Kidney epithelial cell (primary cell): Measurements from ENCODE around the gene SHQ1. TPM values are rescaled to one million over a fixed set of nuclear protein-coding genes. Genes with fewer than 3 reads are reported as not detected.

Source experiments
- DNase-seq: peaks from one replicate; pipeline ENCODE4 v3.0.0-alpha.2; 2010; ENCODE audit warnings: low read depth
- H3K27me3 ChIP-seq: 2 replicates; pipeline ENCODE4 v1.6.0; 2011; ENCODE audit warnings: low read length; ENCODE audit not compliant: control insufficient read depth, insufficient read depth
- H3K36me3 ChIP-seq: 2 replicates; pipeline ENCODE4 v1.5.1; 2011; ENCODE audit warnings: low read length; ENCODE audit not compliant: control insufficient read depth, insufficient read depth
- H3K4me3 ChIP-seq: 2 replicates; pipeline ENCODE4 v1.5.1; 2011; ENCODE audit warnings: low read depth, mild to moderate bottlenecking, control low read depth, low read length
- CTCF ChIP-seq: IDR thresholded peaks from 2 replicates; pipeline ENCODE4 v1.5.1; 2011; ENCODE audit warnings: mild to moderate bottlenecking, moderate library complexity, low read length, control low read depth, inconsistent platforms; ENCODE audit not compliant: insufficient read depth, poor library complexity, severe bottlenecking
- total RNA-seq: library from RNA; depleted of rRNA; stranded (reverse); fragments of >200 nt; gene quantifications from 2 replicates; pipeline ENCODE4 v1.2.3, GENCODE V29; 2015

SHQ1 gene
- total RNA-seq, 1 donor from 2014 or later, result 18.6 TPM

DNA sequence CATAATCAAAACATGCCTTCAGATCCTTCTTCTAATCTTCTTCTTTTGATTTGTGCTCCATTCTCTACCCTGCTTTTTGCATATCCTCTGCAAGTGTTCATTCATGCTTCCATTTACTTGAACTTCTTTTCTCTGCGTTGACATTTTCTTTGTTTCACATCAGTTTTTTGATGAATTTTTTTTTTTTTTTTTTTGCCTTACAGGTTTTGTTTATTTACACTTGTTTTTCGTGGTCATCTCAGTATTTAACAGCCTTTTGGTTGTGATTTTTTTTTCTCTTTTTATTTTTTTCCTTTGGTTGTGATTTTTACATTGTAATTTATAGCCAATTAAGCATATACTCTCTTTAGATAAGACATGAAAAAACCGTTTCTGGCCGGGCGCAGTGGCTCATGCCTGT lies 11.8 kb upstream of the SHQ1 start:
- H3K27me3 ChIP-seq, result no peaks in the 10 kb centered on the region
- no peak for DNase-seq
- H3K4me3 ChIP-seq, result no peak overlapping the region
- TF ChIP-seq CTCF, result no peak
- no peaks in the 10 kb centered on the region for H3K36me3 ChIP-seq

- Histone ChIP-seq H3K4me3 (no peak overlapping the region), H3K27me3 (no peaks in the 10 kb centered on the region), H3K36me3 (no peaks in the 10 kb centered on the region)
- DNase-seq, result no peak
- no peak for TF ChIP-seq CTCF
Measured at GRCh38 chr3:72855001-72855400, 6.8 kb upstream of the SHQ1 start.

- Histone ChIP-seq H3K4me3 (peak overlapping the region; percentile 62), H3K36me3 (no peaks in the 10 kb centered on the region), H3K27me3 (no peaks in the 10 kb centered on the region)
- no peak for TF ChIP-seq CTCF
- DNase-seq, result no peak
Measured at GRCh38 chr3:72848703-72849081, 447 bp upstream of the SHQ1 start.

GRCh38 chr3:72847282-72847681 lies 963 bp downstream of the SHQ1 start:
- TF ChIP-seq CTCF, result no peak
- H3K36me3 ChIP-seq, result no peaks in the 10 kb centered on the region
- DNase-seq, result no peak
- H3K4me3 ChIP-seq, result peak overlapping the region; percentile 62
- H3K27me3 ChIP-seq, result no peaks in the 10 kb centered on the region

DNA sequence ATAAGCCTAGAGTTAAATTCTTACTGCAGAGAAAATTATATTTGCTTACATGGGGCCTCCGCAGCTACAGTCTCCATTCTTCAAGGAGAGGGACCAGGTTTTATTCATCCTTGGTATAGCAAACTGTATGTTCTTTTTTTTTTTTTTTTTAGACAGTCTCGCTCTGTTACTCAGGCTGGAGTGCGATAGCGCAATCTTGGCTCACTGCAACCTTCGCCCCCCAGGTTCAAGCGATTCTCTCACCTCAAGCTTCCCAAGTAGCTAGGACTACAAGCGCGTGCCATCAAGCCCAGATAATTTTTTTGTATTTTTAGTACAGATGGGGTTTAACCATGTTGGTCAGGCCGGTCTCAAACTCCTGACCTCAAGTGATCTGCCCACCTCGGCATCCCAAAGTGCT lies 2.1 kb downstream of the SHQ1 start:
- peaks cover 3% of the 10 kb centered on the region for H3K36me3 ChIP-seq
- no peak for DNase-seq
- H3K4me3 ChIP-seq, result no peak overlapping the region
- no peak for TF ChIP-seq CTCF
- no peaks in the 10 kb centered on the region for H3K27me3 ChIP-seq

GRCh38 chr3:72844436-72844993 lies 3.7 kb downstream of the SHQ1 start:
- H3K36me3 ChIP-seq, result peaks cover 3% of the 10 kb centered on the region
- H3K27me3 ChIP-seq, result no peaks in the 10 kb centered on the region
- TF ChIP-seq CTCF, result no peak
- no peak overlapping the region for H3K4me3 ChIP-seq
- no peak for DNase-seq
